ENCODE results near the gene TTC6. TPM values are rescaled to one million over a fixed set of nuclear protein-coding genes. Genes with fewer than 3 reads are reported as not detected.

The TTC6 gene
- total and polyA plus RNA-seq, 10 of the 15 experiments (the other 5 are each of a cell fraction or from before 2014, with no cell fraction given) = not detected

DNA sequence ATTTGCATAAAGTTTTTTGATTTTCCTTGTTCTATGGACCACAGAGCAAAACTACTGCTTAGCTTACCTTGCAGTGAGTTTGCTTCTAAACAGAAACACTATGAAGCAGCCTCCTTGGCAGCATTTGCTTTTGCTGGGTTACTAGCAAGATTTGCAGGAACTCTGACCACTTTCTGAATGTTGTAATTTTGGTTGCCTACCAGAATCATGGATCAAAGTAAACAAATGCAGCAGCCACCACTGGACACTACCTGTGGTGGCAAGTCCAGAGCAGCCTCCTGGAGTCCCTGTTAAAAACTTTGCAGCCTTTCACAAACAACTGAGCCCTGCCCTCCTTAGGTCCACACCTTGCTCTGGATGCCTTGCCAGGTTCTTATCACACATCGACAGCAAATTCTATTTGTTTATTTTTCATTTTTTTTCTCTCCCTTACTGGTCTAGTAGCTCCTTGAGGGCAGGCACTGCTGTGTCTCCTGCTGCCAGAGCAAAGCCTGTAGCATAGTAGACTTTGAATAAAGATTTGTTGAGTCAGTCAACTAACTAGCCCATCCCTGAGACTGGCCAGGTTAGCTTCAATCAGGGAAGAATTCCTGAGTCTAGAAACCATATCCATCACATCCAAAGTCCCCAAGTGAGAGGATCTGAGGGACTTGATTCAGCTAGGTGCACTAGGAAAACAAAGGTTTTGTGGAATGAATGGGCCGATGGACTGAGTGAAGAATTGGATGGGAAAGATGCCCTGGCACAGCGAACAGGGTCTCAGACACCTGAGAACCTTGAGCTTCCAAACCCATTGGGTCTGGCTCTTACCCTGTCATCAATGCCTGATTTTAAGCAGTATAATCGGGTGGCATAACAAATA is 5.7 kb downstream of the TTC6 start (continued):
- TF ChIP-seq, protein P1, sequence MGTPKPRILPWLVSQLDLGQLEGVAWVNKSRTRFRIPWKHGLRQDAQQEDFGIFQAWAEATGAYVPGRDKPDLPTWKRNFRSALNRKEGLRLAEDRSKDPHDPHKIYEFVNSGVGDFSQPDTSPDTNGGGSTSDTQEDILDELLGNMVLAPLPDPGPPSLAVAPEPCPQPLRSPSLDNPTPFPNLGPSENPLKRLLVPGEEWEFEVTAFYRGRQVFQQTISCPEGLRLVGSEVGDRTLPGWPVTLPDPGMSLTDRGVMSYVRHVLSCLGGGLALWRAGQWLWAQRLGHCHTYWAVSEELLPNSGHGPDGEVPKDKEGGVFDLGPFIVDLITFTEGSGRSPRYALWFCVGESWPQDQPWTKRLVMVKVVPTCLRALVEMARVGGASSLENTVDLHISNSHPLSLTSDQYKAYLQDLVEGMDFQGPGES (IDR thresholded peaks at IDR 0.05) = no peak
- no peak for TF ChIP-seq RBBP5 (conservative IDR thresholded peaks at IDR 0.05)
- TF ChIP-seq SMC3 (IDR thresholded peaks at IDR 0.05; ENCODE audit: borderline replicate concordance, low read length) = no peak
- no peak for TF ChIP-seq HCFC1 (IDR thresholded peaks at IDR 0.05; ENCODE audit: low read length)

DNA sequence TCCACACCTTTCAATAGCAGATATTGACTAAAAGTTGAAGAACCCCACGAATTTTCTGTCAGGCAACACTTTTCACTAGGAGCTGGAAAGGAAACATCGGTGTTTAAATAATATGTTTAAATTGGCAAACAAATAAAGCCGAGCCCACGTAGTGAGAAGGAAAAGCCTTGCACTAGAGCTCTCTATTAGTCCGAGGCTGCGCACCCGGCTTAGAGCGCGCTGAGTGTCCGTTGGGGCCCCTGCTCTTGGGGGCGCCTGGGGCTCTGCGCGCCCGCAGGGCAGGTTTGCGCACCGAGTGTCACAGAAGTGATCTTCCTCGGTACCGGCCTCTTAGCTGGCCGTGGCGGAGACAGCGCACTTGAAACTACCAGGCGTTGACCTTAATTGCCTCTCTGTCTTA is 6.4 kb downstream of the TTC6 start:
- SMC1A ChIA-PET (ENCODE audit: uncharacterized antibody, unreplicated experiment) = no interaction called here
- intact Hi-C loops (cut with micrococcal nuclease; ENCODE audit: unreplicated experiment) = no loop called here
- no peaks in the 10 kb centered on the region for H3K4me1 ChIP-seq (ENCODE audit: control insufficient read depth, insufficient read depth, low read length)
- H3K4me2 ChIP-seq (ENCODE audit: control insufficient read depth, insufficient read depth) = no peak overlapping the region
- H3K9me3 ChIP-seq (replicated peaks; ENCODE audit: control insufficient read depth, insufficient read depth, low read length) = no peaks in the 10 kb centered on the region; the same call in 2 of the 3 replicates
- CTCF ChIA-PET = interaction anchor here (0.6 kb wide), 1 partner anchor 380 kb away, joined by 4 read pairs; no protein-coding TSS in a partner anchor
- no peaks in the 10 kb centered on the region for H3K36me3 ChIP-seq (ENCODE audit: control insufficient read depth in 2 of 2, insufficient read depth in 2 of 2, low read length in 1 of 2)
- DNase-seq (ENCODE audit: low read depth, low spot score) (no peak), FAIRE-seq (no peak), ATAC-seq (no peak)
- no peak overlapping the region for H2AFZ ChIP-seq (ENCODE audit: control insufficient read depth, low read depth, low read length)
- no peaks in the 10 kb centered on the region; a peak in 1 of 4 replicates for H3K27me3 ChIP-seq (replicated peaks in 1 of 2; ENCODE audit: control insufficient read depth in 2 of 2, insufficient read depth in 2 of 2, low read length in 1 of 2)
- RAD21 ChIA-PET (ENCODE audit: unreplicated experiment) = no interaction called here
- in situ Hi-C loops (cut with MboI) = no loop called here
- POLR2A ChIA-PET = interaction anchor here (0.6 kb wide), 1 partner anchor 240 kb away, joined by 4 read pairs; no protein-coding TSS in a partner anchor
- H3K9ac ChIP-seq (ENCODE audit: control insufficient read depth, insufficient read depth, low read length) = no peak overlapping the region
- H3K4me3 ChIP-seq = no peak overlapping the region
- TF ChIP-seq, protein P2, sequence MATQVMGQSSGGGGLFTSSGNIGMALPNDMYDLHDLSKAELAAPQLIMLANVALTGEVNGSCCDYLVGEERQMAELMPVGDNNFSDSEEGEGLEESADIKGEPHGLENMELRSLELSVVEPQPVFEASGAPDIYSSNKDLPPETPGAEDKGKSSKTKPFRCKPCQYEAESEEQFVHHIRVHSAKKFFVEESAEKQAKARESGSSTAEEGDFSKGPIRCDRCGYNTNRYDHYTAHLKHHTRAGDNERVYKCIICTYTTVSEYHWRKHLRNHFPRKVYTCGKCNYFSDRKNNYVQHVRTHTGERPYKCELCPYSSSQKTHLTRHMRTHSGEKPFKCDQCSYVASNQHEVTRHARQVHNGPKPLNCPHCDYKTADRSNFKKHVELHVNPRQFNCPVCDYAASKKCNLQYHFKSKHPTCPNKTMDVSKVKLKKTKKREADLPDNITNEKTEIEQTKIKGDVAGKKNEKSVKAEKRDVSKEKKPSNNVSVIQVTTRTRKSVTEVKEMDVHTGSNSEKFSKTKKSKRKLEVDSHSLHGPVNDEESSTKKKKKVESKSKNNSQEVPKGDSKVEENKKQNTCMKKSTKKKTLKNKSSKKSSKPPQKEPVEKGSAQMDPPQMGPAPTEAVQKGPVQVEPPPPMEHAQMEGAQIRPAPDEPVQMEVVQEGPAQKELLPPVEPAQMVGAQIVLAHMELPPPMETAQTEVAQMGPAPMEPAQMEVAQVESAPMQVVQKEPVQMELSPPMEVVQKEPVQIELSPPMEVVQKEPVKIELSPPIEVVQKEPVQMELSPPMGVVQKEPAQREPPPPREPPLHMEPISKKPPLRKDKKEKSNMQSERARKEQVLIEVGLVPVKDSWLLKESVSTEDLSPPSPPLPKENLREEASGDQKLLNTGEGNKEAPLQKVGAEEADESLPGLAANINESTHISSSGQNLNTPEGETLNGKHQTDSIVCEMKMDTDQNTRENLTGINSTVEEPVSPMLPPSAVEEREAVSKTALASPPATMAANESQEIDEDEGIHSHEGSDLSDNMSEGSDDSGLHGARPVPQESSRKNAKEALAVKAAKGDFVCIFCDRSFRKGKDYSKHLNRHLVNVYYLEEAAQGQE (IDR thresholded peaks at IDR 0.05; ENCODE audit: low read depth, low read length) = no peak
- TF ChIP-seq FOS (IDR thresholded peaks at IDR 0.05; ENCODE audit: borderline replicate concordance, extremely low read depth, insufficient read length) = no peak
- TF ChIP-seq RAD21 (IDR thresholded peaks at IDR 0.05; ENCODE audit: insufficient read depth, low read depth, low read length) = no peak
- BruUV-seq (replicated peaks) = no TSS peak
- H4K20me1 ChIP-seq (ENCODE audit: control insufficient read depth, insufficient read depth) = no peaks in the 10 kb centered on the region
- H3K79me2 ChIP-seq (ENCODE audit: control insufficient read depth, insufficient read depth, low read length) = no peaks in the 10 kb centered on the region
- 66% methylated on average over 22 of the region's 22 CpGs for WGBS (ENCODE audit: insufficient coverage, insufficient replicate concordance, low lambda C conversion rate, missing lambda C conversion rate)
- H3K27ac ChIP-seq (ENCODE audit: control insufficient read depth, insufficient read depth) = no peak overlapping the region

Data from GM12878 (cell line).